T1000 (cell line): ENCODE results near the gene DTNB.

Source experiments
- DNase-seq: peaks from one replicate; lab custom pipeline; 2025; ENCODE audit warnings: mixed read lengths; lab: John Stamatoyannopoulos, UW

Gene DTNB

GRCh38 chr2:25341011-25341727 is 332.2 kb downstream of the DTNB start:
- DNase-seq: no peak

- no peak for DNase-seq
Measured at GRCh38 chr2:25340181-25340921, 333.0 kb downstream of the DTNB start.

GRCh38 chr2:25339791-25340180 is 333.6 kb downstream of the DTNB start:
- no peak for DNase-seq

- DNase-seq: no peak
Measured at GRCh38 chr2:25339211-25339674, 334.1 kb downstream of the DTNB start.

- no peak for DNase-seq
Measured at GRCh38 chr2:25338401-25338800, 335.0 kb downstream of the DTNB start.

- no peak for DNase-seq
Measured at GRCh38 chr2:25337891-25338290, 335.5 kb downstream of the DTNB start.

GRCh38 chr2:25337276-25337675 is 336.1 kb downstream of the DTNB start:
- no peak for DNase-seq

GRCh38 chr2:25336383-25336841 is 337.0 kb downstream of the DTNB start:
- DNase-seq: no peak

- DNase-seq: no peak
Measured at GRCh38 chr2:25335971-25336370, 337.4 kb downstream of the DTNB start.

- no peak for DNase-seq
Measured at GRCh38 chr2:25335204-25335603, 338.2 kb downstream of the DTNB start.

GRCh38 chr2:25334482-25334881 is 338.9 kb downstream of the DTNB start:
- DNase-seq: no peak

- no peak for DNase-seq
Measured at GRCh38 chr2:25333981-25334380, 339.4 kb downstream of the DTNB start.

GRCh38 chr2:25332571-25332970 is 340.8 kb downstream of the DTNB start:
- no peak for DNase-seq

- peak; percentile 16 for DNase-seq
Measured at GRCh38 chr2:25331686-25332365, 341.6 kb downstream of the DTNB start.

- no peak for DNase-seq
Measured at GRCh38 chr2:25330937-25331336, 342.4 kb downstream of the DTNB start.

- no peak for DNase-seq
Measured at GRCh38 chr2:25330273-25330672, 343.1 kb downstream of the DTNB start.

GRCh38 chr2:25328152-25329085 is 345.0 kb downstream of the DTNB start:
- no peak for DNase-seq
